GM18873 (cell line): ENCODE measurements around the gene ABCB8.
"Not testable (repeated sequence)": the region's sequence is repeated elsewhere in the genome, so short reads cannot be mapped to it uniquely, and the experiment has no call there.

Source experiments
- ATAC-seq: cut with Tn5 transposase; IDR thresholded peaks from one replicate; pipeline ENCODE4 v1.9.1; 2021; ENCODE audit warnings: mild to moderate bottlenecking, moderate library complexity, moderate number of reproducible peaks; ENCODE audit not compliant: unreplicated experiment, low FRiP score

Gene ABCB8

GRCh38 chr7:151012911-151013347 is 15.3 kb upstream of the ABCB8 start:
- ATAC-seq: no peak

GRCh38 chr7:151013356-151013732 is 14.9 kb upstream of the ABCB8 start:
- no peak for ATAC-seq

GRCh38 chr7:151013733-151014497 is 14.3 kb upstream of the ABCB8 start:
- ATAC-seq: no peak

DNA sequence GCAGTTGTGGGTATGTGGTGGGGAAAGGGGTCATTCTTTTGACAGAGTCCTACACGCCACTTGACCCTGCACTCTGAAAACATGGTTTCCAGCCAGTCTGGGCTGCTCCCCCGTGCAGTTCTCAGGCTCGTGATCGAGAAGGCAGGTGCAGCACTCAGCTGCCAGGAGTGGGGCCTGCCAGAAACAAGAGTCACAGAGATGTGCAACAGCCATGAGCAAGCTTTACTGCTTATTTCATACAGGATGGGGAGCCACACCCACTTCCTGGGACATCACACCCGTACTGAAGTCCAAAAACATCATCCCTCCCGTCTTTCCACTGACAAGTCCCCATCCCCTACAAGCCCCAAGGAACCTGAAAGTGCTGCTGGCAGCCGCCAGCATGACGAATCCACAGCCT is 13.3 kb upstream of the ABCB8 start:
- ATAC-seq: no peak

DNA sequence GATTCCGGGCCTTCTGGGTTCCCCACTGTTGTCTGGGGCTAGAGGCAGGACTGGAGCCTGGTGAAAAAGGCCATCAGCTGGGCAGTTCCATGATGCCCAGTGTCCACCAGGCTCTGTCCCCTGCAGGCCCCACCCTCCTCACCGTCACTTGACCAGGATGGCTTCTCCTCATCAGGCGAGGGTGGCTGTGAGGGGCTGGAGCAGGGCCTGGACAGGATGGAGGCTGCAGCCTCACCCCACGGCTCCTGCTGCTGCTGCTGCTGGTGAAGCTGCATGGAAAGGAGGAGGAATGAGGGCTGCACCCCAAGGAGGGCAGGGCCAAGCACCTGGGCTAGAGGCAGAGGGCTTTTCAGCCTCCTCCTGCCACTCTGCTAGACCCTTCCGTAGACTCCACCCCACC is 12.3 kb upstream of the ABCB8 start:
- no peak for ATAC-seq

GRCh38 chr7:151016505-151016904 is 11.7 kb upstream of the ABCB8 start:
- no peak for ATAC-seq

GRCh38 chr7:151016942-151017341 is 11.3 kb upstream of the ABCB8 start:
- no peak for ATAC-seq

DNA sequence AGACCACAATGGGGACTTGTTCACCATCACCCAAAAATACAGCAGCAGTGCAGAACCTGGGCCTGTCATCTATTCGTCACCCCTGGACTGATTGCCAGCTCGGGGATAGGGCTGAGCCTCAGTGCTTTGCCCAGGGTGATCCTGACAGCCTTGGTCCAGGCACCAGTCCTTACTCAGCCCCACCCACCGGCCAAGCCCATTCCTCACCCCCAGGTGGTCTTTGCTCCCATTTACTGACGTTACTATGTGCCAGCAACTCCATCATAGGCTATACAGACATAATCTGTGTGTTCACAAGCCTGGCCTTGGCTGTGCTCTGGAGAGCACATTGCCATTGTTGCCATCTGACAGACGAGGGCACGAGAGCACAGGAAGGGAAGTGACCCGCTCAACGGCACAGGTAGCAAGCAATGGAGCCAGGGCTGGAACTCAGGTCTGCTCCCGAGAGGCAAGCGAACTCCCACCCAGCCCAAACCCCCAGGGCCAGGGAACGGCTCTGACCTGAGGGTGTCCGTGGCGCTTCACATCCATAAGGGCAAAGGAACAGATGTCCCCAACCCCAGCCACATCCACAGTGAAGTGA is 10.8 kb upstream of the ABCB8 start:
- no peak for ATAC-seq

- no peak for ATAC-seq
These were observed 10.3 kb upstream of the ABCB8 start for GRCh38 chr7:151017953-151018420.

DNA sequence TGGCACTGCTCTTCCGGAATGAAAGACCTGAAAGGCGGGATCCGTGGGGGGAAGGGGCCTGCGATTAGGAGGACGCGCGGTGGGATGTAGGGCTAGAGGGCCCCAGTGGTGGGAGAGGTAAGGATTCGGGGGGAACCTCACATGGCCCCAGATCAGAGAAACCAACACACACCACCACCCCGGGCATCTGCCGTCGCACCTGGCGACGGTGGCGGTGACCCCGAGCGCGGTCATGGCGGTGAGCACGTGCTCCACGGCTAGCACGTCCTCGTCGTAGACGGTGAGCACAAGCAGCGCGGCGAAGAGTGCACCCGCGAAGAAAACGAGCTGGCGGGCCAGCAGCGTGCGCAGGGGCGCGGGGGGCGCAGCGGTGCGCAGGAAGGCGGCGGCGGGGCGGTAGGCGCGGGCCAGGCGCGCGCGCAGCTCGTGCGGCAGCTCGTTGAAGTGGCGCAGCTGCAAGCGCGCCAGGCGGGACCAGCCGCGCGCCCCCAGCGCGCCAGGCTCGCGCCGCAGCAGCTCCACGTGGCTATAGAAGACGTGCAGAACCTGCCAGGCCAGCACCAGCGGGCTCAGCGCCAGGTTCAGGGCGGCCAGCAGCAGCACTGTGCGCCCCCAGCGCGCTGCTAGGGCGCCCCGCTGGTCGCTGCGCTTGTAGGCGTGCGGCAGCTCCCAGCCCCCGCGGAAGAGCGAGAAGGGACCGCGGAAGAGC is 9.7 kb upstream of the ABCB8 start:
- no peak for ATAC-seq

GRCh38 chr7:151019130-151019447 is 9.2 kb upstream of the ABCB8 start:
- ATAC-seq: no peak

GRCh38 chr7:151020231-151020630 is 8.0 kb upstream of the ABCB8 start:
- no peak for ATAC-seq

DNA sequence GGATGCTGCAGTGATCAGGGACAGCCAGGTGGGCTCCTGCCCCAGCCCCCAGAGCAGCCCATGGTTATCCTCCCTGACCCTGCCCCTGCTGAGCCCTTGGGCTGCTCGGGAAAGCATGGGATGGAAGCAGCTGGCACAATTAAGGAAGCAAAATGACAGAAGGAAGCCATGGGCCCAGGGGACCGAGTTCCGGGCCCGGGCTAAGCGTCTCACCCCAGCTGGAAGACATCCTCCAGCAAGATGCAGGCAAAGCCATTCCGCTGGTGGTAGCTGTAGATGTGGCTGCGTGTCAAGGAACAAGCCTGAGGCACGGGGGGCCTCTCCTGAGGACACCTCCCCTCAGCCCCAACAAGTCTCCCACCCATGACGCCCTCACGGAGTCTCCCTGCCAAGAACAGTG is 5.0 kb upstream of the ABCB8 start:
- ATAC-seq: no peak

DNA sequence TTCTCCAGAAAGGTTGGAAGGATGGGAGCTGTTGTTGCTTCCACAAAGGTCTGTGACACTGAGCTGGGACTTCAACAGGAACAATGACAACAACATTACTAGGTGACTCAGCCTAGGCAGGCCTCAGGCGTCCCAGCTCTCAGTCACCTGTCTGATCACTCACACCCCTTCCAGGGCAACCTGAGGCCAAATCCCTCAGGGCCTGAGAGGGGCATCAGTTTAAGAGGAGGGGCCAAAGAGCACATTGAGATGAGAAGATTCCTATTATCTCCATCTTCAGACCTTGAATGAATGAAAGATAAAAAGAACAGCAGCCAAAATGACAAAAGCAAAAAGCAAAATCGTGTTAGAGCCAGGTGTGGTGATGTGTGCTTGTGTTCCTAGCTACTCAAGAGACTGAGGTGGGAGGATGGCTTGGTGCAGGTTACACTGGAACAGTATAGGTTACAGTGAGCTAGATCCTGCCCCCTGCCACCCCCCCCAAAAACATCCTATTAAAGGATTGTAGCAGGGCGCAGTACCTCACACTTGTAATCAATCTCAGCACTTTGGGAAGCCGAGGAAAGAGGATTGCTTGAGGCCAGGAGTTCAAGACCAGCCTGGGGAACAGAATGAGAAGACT is 3.7 kb upstream of the ABCB8 start, which contains the start of gene ATG9B:
Gene ATG9B, minus strand, starts transcription at position 60 of the 622 bp plus-strand sequence. CDS start 71 bp downstream, outside the sequence.
- ATAC-seq: no peak

DNA sequence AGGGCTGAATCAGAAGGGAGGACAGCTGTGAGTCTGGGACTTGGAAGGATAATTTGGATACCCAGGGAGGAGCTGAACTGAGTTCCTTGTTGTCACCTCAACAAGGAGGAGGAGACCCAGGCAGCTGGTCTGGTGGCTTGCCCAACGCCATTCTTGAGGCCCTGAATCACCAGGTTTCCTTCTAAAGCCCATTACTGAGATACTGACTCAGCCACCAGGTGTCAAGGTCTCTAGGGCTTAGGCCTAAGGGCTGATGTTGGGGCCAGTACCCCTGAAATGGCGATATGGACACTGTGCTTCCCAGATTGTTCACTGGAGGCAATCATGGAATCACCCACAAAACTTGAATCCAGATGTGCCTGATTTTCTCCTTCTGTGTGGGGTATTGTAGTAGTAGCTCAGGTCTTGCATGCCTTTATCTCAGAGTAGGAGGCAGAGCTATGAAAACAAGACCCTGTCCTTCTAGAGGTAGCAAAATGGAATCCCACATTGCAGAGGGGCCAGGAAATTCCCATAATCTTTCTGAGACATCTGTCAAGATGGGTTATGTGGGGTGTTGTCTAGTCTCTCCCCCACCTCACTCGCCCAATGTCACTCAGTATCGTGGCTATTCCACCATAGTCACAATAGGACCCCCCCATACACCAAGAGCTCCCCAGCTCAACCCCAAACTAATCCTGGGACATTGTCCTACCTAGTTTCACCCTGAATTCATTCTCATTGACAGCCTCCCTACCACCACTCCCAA is 2.2 kb upstream of the ABCB8 start:
- no peak for ATAC-seq

DNA sequence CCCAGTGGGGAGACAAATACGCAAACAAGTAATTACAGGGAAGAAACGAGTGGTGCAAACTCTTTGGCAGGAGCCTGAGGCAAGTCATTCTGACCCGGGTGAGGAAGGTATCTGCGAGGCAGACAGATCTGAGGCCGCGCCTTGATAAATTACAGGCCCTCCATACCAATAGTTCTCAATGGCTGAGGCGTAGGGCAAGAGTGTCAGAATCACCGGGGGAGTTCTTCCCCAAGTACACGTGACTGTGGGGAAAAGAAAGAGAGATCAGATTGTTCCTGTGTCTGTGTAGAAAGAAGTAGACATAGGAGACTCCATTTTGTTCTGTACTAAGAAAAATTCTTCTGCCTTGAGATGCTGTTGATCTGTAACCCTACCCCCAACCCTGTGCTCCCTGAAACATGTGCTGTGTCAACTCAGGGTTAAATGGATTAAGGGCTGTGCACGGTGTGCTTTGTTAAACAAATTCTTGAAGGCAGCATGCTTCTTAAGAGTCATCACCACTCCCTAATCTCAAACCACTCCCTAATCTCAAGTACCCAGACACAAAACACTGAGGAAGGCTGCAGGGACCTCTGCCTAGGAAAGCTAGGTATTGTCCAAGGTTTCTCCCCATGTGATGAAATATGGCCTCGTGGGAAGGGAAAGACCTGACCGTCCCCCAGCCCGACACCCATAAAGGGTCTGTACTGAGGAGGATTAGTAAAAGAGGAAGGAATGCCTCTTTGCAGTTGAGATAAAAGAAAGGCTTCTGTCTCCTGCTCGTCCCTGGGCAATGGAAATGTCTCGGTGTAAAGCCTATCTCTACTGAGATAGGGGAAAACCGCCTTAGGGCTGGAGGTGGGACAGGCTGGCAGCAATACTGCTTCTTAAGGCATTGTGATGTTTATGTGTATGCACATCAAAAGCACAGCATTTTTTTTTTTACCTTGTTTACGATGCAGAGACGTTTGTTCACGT is 1.2 kb upstream of the ABCB8 start:
- ATAC-seq: not testable (repeated sequence)

GRCh38 chr7:151027728-151028130 is 521 bp upstream of the ABCB8 start:
- not testable (repeated sequence) for ATAC-seq

DNA sequence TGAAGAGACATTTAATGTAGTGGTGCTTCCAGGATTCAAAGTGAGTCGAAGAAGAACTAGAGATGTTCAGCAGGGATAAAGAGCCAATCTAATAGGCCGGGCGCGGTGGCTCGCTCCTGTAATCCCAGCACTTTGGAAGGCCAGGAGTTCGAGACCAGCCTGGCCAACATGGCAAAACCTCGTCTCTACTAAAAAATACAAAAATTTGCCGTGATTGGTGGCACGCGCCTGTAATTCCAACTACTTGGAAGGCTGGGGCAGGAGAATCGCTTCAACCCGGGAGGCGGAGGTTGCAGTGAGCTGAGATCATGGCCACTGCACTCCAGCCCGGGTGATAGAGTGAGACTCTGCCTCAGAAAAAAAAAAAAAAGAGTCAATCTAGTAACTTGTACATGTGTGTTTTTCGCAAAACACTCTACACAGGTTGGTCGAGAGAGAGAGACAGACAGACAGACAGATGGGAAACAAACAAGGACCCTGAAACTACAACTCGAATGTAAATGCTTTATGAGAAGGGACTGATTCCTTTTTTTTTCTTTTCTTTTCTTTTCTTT is 775 bp downstream of the ABCB8 start:
- ATAC-seq: no peak

GRCh38 chr7:151031011-151031410 is 2.8 kb downstream of the ABCB8 start:
- no peak for ATAC-seq
